ENCODE data around the gene TIMM29. TPM values are rescaled to one million over a fixed set of nuclear protein-coding genes. Genes with fewer than 3 reads are reported as not detected.

TIMM29 gene
- total and polyA plus RNA-seq, 2 experiments from 2014 or later = 20.3 to 57.5 TPM

- TF ChIP-seq EZH2phosphoT487 (IDR thresholded peaks at IDR 0.05; ENCODE audit: insufficient read depth, low read depth) = no peak
- no peak for TF ChIP-seq EZH2 (IDR thresholded peaks at IDR 0.05; ENCODE audit: insufficient read depth, poor library complexity, severe bottlenecking)
- in situ Hi-C loops (cut with MboI) = no loop called here
- Histone ChIP-seq H3K27ac (no peak overlapping the region), H3K4me1 (ENCODE audit: insufficient read depth) (no peaks in the 10 kb centered on the region), H3K36me3 (ENCODE audit: low read depth) (peaks cover 6% of the 10 kb centered on the region; the same call in 1 of the 2 replicates), H2AFZ (no peak overlapping the region), H4K20me1 (ENCODE audit: insufficient read depth) (no peaks in the 10 kb centered on the region), H3K4me3 (no peak overlapping the region), H3K27me3 (replicated peaks; ENCODE audit: insufficient read depth) (no peaks in the 10 kb centered on the region), H3K9ac (no peak overlapping the region), H3K9me3 (ENCODE audit: low read depth) (no peaks in the 10 kb centered on the region), H3K79me2 (ENCODE audit: insufficient read depth) (peaks cover 36% of the 10 kb centered on the region), H3F3A (ENCODE audit: insufficient read depth) (no peaks in the 10 kb centered on the region; the same call in 1 of the 2 replicates), H3K9me2 (ENCODE audit: insufficient read depth) (no peaks in the 10 kb centered on the region), H3K4me2 (ENCODE audit: unreplicated experiment) (no peak overlapping the region)
- no peak for DNase-seq
- 91 to 95% methylated on average over 9 to 14 of the region's 14 CpGs for WGBS, 2 experiments (ENCODE audit: low coverage in 1 of 2, low lambda C conversion rate in 2 of 2, missing lambda C conversion rate in 2 of 2)
Observed at GRCh38 chr19:10907925-10908324, 20.7 kb upstream of the TIMM29 start.

- H3K4me1 ChIP-seq (ENCODE audit: insufficient read depth) = no peaks in the 10 kb centered on the region
- H3K4me2 ChIP-seq (ENCODE audit: unreplicated experiment) = no peak overlapping the region
- no peak for DNase-seq
- H2AFZ ChIP-seq = no peak overlapping the region
- H3K79me2 ChIP-seq (ENCODE audit: insufficient read depth) = peaks cover 31% of the 10 kb centered on the region
- H3K9me2 ChIP-seq (ENCODE audit: insufficient read depth) = no peaks in the 10 kb centered on the region
- H3K27ac ChIP-seq = no peak overlapping the region
- H4K20me1 ChIP-seq (ENCODE audit: insufficient read depth) = no peaks in the 10 kb centered on the region
- no peaks in the 10 kb centered on the region for H3K27me3 ChIP-seq (replicated peaks; ENCODE audit: insufficient read depth)
- 94% methylated on average over 17 of the region's 17 CpGs for WGBS, 2 experiments (ENCODE audit: low coverage in 1 of 2, low lambda C conversion rate in 2 of 2, missing lambda C conversion rate in 2 of 2)
- no peak overlapping the region for H3K4me3 ChIP-seq
- H3K36me3 ChIP-seq (ENCODE audit: low read depth) = peaks cover 6% of the 10 kb centered on the region; the same call in 1 of the 2 replicates
- no peak for TF ChIP-seq EZH2phosphoT487 (IDR thresholded peaks at IDR 0.05; ENCODE audit: insufficient read depth, low read depth)
- TF ChIP-seq EZH2 (IDR thresholded peaks at IDR 0.05; ENCODE audit: insufficient read depth, poor library complexity, severe bottlenecking) = no peak
- in situ Hi-C loops (cut with MboI) = no loop called here
- no peaks in the 10 kb centered on the region for H3K9me3 ChIP-seq (ENCODE audit: low read depth)
- no peak overlapping the region for H3K9ac ChIP-seq
- H3F3A ChIP-seq (ENCODE audit: insufficient read depth) = no peaks in the 10 kb centered on the region
Observed at GRCh38 chr19:10908380-10908960, 20.1 kb upstream of the TIMM29 start.

GRCh38 chr19:10911579-10912363 lies 16.8 kb upstream of the TIMM29 start:
- H3K79me2 ChIP-seq (ENCODE audit: insufficient read depth) = peaks cover 9% of the 10 kb centered on the region
- DNase-seq = no peak
- no peak overlapping the region for H3K4me2 ChIP-seq (ENCODE audit: unreplicated experiment)
- H3K27me3 ChIP-seq (replicated peaks; ENCODE audit: insufficient read depth) = no peaks in the 10 kb centered on the region
- H3K27ac ChIP-seq = no peak overlapping the region
- H3K9ac ChIP-seq = no peak overlapping the region
- 87 to 88% methylated on average over 30 to 31 of the region's 31 CpGs for WGBS, 2 experiments (ENCODE audit: low coverage in 1 of 2, low lambda C conversion rate in 2 of 2, missing lambda C conversion rate in 2 of 2)
- TF ChIP-seq EZH2 (IDR thresholded peaks at IDR 0.05; ENCODE audit: insufficient read depth, poor library complexity, severe bottlenecking) (no peak), EZH2phosphoT487 (IDR thresholded peaks at IDR 0.05; ENCODE audit: insufficient read depth, low read depth) (no peak)
- no peaks in the 10 kb centered on the region for H4K20me1 ChIP-seq (ENCODE audit: insufficient read depth)
- peaks cover 14% of the 10 kb centered on the region for H3K4me1 ChIP-seq (ENCODE audit: insufficient read depth)
- in situ Hi-C loops (cut with MboI) = no loop called here
- H3K9me2 ChIP-seq (ENCODE audit: insufficient read depth) = no peaks in the 10 kb centered on the region
- H2AFZ ChIP-seq = no peak overlapping the region
- no peaks in the 10 kb centered on the region for H3F3A ChIP-seq (ENCODE audit: insufficient read depth)
- peaks cover 6% of the 10 kb centered on the region; the same call in 1 of the 2 replicates for H3K36me3 ChIP-seq (ENCODE audit: low read depth)
- H3K9me3 ChIP-seq (ENCODE audit: low read depth) = no peaks in the 10 kb centered on the region
- H3K4me3 ChIP-seq = no peak overlapping the region

- DNase-seq = no peak
- Histone ChIP-seq H3K9ac (no peak overlapping the region), H3K9me3 (ENCODE audit: low read depth) (no peaks in the 10 kb centered on the region), H4K20me1 (ENCODE audit: insufficient read depth) (no peaks in the 10 kb centered on the region), H3K4me2 (ENCODE audit: unreplicated experiment) (no peak overlapping the region), H3K36me3 (ENCODE audit: low read depth) (peaks cover 6% of the 10 kb centered on the region; the same call in 1 of the 2 replicates), H3K79me2 (ENCODE audit: insufficient read depth) (peaks cover under 1% of the 10 kb centered on the region; the same call in 1 of the 2 replicates), H3K9me2 (ENCODE audit: insufficient read depth) (no peaks in the 10 kb centered on the region), H2AFZ (no peak overlapping the region), H3F3A (ENCODE audit: insufficient read depth) (no peaks in the 10 kb centered on the region), H3K27me3 (replicated peaks; ENCODE audit: insufficient read depth) (no peaks in the 10 kb centered on the region), H3K4me3 (no peak overlapping the region), H3K27ac (no peak overlapping the region), H3K4me1 (ENCODE audit: insufficient read depth) (peaks cover 14% of the 10 kb centered on the region)
- WGBS, 2 experiments (ENCODE audit: low coverage in 1 of 2, low lambda C conversion rate in 2 of 2, missing lambda C conversion rate in 2 of 2) = 89 to 91% methylated on average over 18 of the region's 18 CpGs
- in situ Hi-C loops (cut with MboI) = no loop called here
- no peak for TF ChIP-seq EZH2 (IDR thresholded peaks at IDR 0.05; ENCODE audit: insufficient read depth, poor library complexity, severe bottlenecking)
- TF ChIP-seq EZH2phosphoT487 (IDR thresholded peaks at IDR 0.05; ENCODE audit: insufficient read depth, low read depth) = no peak
Observed at GRCh38 chr19:10912619-10913018, 16.0 kb upstream of the TIMM29 start.

Measured in GM23248 (cell line).